Measurements from ENCODE around the gene GPC5.
"Not testable (repeated sequence)": the region's sequence is repeated elsewhere in the genome, so short reads cannot be mapped to it uniquely, and the experiment has no call there.

The GPC5 gene

GRCh38 chr13:92512852-92513251 is 1114.4 kb downstream of the GPC5 start:
- no peak for DNase-seq

GRCh38 chr13:92513672-92514071 is 1115.3 kb downstream of the GPC5 start:
- DNase-seq = no peak

- DNase-seq = no peak
These were observed 1116.2 kb downstream of the GPC5 start for GRCh38 chr13:92514420-92515125.

DNA sequence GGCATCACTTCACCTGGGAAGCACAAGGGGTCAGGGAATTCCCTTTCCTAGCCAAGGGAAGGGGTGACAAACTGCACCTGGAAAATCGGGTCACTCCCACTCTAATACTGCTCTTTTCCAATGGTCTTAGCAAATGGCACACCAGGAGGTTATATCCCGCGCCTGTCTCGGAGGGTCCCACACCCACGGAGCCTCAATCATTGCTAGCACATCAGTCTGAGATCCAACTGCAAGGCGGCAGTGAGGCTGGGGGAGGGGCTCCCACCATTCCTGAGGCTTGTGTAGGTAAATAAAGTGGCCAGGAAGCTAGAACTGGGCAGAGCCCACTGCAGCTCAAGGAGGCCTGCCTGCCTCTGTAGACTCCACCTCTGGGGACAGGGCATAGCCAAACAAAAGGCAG is 1118.5 kb downstream of the GPC5 start:
- not testable (repeated sequence) for DNase-seq

DNA sequence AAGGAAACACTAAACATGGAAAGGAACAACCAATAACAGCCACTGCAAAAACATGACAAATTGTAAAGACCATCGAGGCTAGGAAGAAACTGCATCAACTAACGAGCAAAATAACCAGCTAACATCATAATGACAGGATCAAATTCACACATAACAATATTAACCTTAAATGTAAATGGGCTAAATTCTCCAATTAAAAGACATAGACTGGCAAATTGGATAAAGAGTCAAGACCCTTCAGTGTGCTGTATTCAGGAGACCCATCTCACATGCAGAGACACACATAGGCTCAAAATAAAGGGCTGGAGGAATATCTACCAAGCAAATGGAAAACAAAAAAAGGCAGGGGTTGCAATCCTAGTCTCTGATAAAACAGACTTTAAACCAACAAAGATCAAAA is 1120.2 kb downstream of the GPC5 start:
- DNase-seq = not testable (repeated sequence)

DNA sequence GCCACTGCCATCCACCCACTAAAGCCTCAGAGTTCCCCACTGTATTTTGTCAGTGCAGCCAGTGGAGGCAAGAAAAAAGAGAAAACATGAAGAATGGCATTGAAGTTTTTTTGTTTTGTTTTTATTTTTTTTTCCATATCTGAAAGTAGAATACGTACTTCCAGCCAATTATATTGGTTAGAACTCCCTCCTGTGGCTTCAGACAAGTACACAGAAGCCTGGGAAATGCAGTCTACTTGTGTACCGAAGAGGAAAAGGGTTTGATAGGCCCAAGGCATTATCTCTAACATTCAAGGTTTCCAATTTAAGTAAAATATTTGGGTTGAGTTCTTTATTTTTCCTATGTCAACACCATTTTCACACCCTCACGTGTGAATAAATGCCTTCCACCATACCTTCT is 1131.9 kb downstream of the GPC5 start:
- DNase-seq = no peak

DNA sequence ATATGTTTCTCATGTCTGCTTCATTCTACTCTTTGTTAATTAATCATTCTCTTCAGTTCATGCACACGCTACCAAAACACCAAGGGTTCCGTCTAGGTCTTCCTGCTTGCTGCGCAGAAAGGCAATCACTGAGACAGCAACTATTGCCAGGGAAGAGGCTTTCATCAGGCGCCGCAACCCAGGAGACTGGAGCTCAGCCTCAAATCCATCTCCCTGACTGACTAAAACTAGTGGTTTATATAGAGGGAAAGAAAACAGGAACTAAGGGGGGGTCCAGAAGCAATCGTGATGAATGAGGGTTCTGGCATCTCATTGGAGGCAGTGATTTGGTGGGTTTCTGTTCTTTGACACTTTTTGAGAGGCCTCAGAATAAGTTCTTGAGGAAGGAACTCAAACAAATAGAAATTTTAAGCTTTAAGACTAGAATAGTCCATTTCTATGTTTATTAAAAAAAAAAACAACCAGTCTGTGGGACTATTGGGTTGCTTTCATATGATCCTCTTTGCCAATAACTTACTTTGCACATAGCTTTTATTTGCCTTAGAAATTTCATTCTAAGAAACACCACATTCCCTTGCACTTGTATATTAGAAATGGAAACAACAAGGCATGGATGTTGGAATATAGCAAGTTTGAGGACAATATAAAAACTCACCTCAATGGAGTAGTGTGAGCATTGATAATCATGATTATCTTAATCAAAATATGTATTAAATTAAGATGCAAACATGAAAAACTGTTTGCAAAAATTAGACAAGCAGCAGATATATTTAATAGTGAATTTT is 1137.0 kb downstream of the GPC5 start:
- no peak for DNase-seq

DNA sequence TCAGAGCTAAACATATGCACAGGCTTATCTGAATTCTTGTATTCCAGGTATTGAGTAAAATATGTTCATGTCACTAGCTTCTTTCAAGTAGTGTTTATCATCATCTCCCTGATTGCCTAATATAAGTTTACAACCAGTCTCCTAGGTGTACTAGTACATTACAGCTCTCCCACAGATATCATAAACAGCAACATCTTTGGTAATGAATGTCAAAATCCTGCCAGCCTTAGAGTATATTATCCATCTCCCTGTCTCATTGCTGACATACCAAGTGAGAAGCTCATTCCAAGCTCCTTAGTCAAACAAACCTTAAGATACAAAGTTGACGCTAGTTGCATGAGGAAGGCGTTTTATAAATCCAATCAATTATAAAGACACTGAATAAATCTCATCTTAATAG is 1139.0 kb downstream of the GPC5 start:
- DNase-seq = no peak

GRCh38 chr13:92538164-92538563 is 1139.7 kb downstream of the GPC5 start:
- DNase-seq = no peak

DNA sequence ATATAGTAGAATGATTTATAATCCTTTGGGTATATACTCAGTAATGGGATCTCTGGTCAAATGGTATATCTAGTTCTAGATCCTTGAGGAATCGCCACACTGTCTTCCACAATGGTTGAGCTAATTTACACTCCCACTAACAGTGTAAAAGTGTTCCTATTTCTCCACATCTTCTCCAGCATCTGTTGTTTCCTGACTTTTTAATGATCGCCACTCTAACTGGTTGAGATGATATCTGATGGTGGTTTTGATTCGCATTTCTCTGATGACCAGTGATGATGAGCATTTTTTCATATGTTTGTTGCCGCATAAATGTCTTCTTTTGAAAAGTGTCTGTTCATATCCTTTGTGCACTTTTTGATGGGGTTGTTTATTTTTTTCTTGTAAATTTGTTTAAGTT is 1140.7 kb downstream of the GPC5 start:
- not testable (repeated sequence) for DNase-seq

GRCh38 chr13:92547266-92547665 is 1148.8 kb downstream of the GPC5 start:
- no peak for DNase-seq

DNA sequence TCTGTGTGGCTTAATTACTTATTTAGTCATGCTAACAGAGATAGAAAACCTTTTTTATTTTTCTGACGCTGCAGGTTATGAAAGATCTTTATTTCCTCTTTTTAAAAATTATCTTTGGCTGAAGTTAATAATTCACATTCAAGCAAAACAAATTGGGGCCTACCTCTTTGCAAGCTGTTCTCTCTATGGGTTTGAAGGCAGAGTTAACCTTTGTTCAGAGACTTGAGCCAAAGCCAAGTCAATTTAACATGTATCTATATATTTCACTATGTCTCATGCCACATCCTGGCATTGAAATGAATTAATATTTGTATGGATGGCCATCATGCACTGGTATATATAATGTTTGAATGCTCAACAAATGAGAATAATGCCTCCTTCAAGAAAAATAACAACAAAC is 1150.9 kb downstream of the GPC5 start:
- DNase-seq = no peak

GRCh38 chr13:92553470-92554114 is 1155.2 kb downstream of the GPC5 start:
- DNase-seq = no peak

DNA sequence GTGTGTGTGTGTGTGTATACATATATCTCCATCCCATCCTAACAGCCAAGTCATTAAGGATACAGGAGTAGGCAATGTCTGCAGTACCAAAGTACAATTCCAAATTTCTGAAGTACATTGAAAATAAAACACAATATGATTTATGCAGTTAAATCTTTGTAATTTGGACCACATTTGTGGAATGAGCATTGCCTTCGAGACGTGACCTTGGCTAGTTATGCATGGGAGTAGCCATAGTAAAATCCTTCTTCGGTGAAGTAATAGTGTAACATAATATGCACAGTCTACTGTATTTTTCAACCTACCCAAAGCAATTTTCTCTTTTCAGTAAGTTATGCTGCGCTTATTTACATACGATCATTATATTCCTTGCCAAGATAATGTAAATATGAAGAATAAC is 1162.5 kb downstream of the GPC5 start:
- DNase-seq = no peak

DNA sequence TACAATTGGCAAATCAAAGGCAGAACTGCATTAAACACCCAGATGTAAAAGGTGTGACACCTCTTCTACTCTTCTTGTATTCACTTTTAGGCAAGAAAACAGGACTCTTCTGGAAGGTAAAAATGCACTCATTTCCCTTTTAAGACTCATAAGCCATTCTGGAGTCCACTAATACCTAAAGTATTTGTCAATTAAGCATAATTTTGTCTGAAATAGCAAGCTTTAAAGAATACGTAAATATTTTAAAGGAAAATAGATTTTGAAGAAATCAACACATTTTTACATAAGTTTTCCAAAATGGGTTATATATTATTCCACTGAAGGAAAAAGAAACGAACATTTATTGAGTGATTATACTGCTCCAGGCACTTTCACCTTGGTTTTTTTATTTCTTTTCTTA is 1166.5 kb downstream of the GPC5 start:
- DNase-seq = no peak

- DNase-seq = no peak
These were observed 1168.3 kb downstream of the GPC5 start for GRCh38 chr13:92566767-92567166.

- DNase-seq = no peak
These were observed 1173.8 kb downstream of the GPC5 start for GRCh38 chr13:92572190-92572589.

DNA sequence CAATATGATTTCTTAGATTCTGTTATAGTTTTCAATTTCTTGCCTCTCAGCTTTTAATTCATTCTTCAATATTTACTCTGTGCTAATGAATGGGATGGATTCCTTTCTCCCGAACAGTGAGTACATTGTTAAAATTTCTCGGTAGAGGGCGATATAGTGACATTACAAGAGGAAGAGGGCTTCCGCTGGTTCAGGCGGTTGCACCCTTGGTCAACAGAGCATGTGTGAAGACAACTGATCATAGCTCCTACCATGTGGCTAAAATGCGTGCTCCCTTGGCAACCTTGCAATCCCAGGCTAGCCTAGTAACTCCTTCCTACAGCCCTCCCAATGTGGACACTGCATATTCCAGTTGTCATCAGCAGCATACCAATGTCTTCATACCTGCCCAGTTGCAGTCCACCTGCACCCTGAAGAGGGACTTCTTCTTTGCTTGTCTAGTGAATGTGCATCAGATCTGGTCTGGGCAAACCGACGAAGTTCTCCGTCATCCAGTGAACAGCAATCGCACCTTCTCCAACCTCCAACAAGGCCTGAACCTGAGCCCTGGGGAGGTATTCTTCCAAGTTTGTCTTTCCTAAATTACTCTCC is 1175.1 kb downstream of the GPC5 start:
- DNase-seq = no peak

DNA sequence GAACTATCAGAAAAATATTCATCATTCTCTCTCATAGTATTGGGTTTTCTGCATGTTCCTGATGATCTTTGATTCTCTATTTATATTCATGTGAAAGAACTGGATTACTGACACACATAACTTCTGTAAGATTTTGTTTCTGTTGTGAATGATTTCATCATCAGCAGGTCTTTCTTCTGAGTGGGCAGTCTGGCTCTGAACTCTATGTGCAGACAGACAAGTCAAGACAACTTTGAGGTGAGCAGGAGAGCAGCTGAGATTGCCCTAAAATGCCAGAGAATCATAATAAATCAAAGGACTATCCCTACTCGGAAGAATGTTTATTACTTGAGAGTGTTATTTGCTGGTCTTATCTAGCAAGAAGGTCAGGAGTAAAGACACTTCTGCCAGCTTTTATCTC is 1176.1 kb downstream of the GPC5 start:
- DNase-seq = no peak

GRCh38 chr13:92575777-92576176 is 1177.4 kb downstream of the GPC5 start:
- no peak for DNase-seq

DNA sequence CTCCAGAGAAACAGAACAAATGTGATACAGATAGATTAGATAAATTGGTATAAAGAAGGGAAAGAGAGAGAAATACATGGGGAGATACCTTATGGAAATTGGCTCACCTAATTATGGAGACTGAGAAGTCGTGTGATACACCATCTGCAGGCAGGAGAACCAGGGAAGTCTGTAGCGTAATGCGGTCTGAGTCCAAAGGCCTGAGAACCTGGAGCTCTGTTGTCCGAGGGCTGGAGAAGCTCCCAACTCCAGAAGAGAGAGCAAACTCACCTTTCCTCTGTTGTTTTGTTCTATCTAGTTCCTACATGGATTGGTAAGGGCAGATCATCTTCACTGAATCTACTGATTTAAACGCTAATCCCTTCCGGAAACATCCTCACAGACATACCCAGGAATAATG is 1179.9 kb downstream of the GPC5 start:
- no peak for DNase-seq

- no peak for DNase-seq
These were observed 1191.5 kb downstream of the GPC5 start for GRCh38 chr13:92589955-92590354.

DNA sequence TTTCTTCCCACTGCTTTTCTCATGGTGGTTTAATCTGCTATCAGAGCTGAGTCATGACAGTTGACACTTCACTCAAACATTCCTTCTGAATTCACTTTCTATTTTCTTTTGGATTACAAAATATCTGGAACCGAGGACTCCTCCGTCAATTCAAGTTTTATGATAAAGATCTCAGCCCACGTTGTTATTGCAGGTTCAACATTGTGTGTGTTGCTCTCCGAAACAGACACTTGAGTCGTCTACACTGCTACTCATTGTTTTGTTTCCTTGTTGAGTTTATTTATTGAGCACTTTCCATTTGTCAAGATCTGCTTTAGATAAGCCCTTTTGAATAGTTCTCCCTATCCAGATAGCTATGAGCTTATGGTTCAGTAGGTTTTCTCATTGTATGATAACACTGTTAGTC is 1192.1 kb downstream of the GPC5 start:
- no peak for DNase-seq

GRCh38 chr13:92591117-92591516 is 1192.7 kb downstream of the GPC5 start:
- DNase-seq = no peak
